Measurements from ENCODE around the gene ERLIN1.

The ERLIN1 gene

GRCh38 chr10:100163704-100164621 is 21.9 kb downstream of the ERLIN1 start:
- peaks cover 0 to 37% (median 11%) of the 10 kb centered on the region in 11 experiments; a peak in 9 of 22 replicates for H4K20me1 ChIP-seq
- H3K4me2 ChIP-seq: no peak overlapping the region
- H3K27me3 ChIP-seq: no peaks in the 10 kb centered on the region
- H3K4me3 ChIP-seq: no peak overlapping the region
- peaks cover 0 to 20% (median 14%) of the 10 kb centered on the region in 10 experiments; a peak in 13 of 20 replicates for H3K4me1 ChIP-seq
- H3K36me3 ChIP-seq: peaks cover 70 to 100% (median 89%) of the 10 kb centered on the region in 11 experiments
- H3K9me3 ChIP-seq (replicated peaks in 1 of 11): peaks cover 0 to 16% (median 5%) of the 10 kb centered on the region in 11 experiments; a peak in 11 of 22 replicates
- H3K9ac ChIP-seq: no peak overlapping the region
- TF ChIP-seq Cebpa-rat (IDR thresholded peaks at IDR 0.05): no peak
- no peak overlapping the region for H3K27ac ChIP-seq

GRCh38 chr10:100162696-100163095 is 23.1 kb downstream of the ERLIN1 start:
- peaks cover 0 to 10% (median 6%) of the 10 kb centered on the region in 10 experiments; a peak in 9 of 20 replicates for H3K4me1 ChIP-seq

DNA sequence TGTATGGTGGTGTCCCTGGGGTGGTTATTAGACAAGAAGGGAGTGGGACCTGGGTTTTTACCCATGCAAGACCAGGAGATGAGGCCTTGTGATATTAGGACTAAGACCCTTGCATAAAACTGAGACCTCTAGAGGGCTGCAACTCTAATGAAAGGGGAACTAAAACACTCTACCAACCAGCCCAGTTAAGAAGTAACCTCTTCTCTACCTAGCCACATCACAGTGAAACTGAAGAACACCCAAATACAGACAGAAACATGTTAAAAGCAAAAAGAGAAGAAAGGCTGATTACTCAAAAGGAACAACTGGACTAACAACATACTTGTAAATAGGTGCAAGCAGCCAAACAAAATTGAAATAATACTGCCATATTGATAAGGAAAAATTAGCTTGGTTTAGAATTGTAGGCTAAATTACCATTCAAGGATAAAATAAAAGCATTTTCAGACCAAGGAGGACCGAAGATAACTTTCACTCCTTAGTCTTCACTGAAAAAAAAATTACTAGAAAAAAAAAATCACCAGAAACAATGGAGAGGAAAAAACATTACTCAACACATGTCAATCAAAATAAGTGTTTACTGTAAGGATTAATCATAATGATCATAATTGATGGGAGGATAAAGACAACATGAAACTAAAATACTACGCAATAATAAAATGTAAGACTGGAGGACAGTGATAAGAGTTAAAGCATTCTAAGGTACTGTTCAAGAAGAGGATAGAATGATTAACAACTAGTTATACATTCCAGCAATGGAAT is 27.6 kb downstream of the ERLIN1 start:
- TF ChIP-seq Cebpa-rat (IDR thresholded peaks at IDR 0.05): no peak

More at GRCh38 chr10:100162696-100163095, 23.1 kb downstream of the ERLIN1 start:
- H4K20me1 ChIP-seq: peaks cover 0 to 44% (median 4%) of the 10 kb centered on the region in 11 experiments; a peak in 8 of 22 replicates
- no peak for TF ChIP-seq Cebpa-rat (IDR thresholded peaks at IDR 0.05)
- H3K27ac ChIP-seq: no peak overlapping the region
- peaks cover 0 to 16% (median 7%) of the 10 kb centered on the region in 11 experiments; a peak in 11 of 22 replicates for H3K9me3 ChIP-seq (replicated peaks in 1 of 11)
- no peak overlapping the region for H3K4me2 ChIP-seq
- H3K36me3 ChIP-seq: peaks cover 78 to 100% (median 94%) of the 10 kb centered on the region in 11 experiments
- no peak overlapping the region for H3K9ac ChIP-seq
- H3K4me3 ChIP-seq: no peak overlapping the region
- no peaks in the 10 kb centered on the region for H3K27me3 ChIP-seq

GRCh38 chr10:100157156-100157555 is 28.7 kb downstream of the ERLIN1 start:
- no peaks in the 10 kb centered on the region for H3K27me3 ChIP-seq
- peaks cover 0 to 10% (median 1%) of the 10 kb centered on the region in 10 experiments; a peak in 9 of 20 replicates for H3K4me1 ChIP-seq
- H3K36me3 ChIP-seq: peaks cover 90 to 100% (median 99%) of the 10 kb centered on the region in 11 experiments
- no peak for TF ChIP-seq Cebpa-rat (IDR thresholded peaks at IDR 0.05)
- no peak overlapping the region for H3K4me2 ChIP-seq
- H3K9me3 ChIP-seq (replicated peaks in 1 of 11): peaks cover 0 to 16% (median 7%) of the 10 kb centered on the region in 11 experiments; a peak in 11 of 22 replicates
- peaks cover 0 to 14% (median 0%) of the 10 kb centered on the region in 11 experiments; a peak in 3 of 22 replicates for H4K20me1 ChIP-seq
- H3K4me3 ChIP-seq: no peak overlapping the region
- no peak overlapping the region for H3K9ac ChIP-seq
- H3K27ac ChIP-seq: no peak overlapping the region

More for the DNA sequence above, 27.6 kb downstream of the ERLIN1 start:
- peaks cover 0 to 9% (median 0%) of the 10 kb centered on the region in 10 experiments; a peak in 3 of 20 replicates for H3K4me1 ChIP-seq
- peaks cover 0 to 22% (median 0%) of the 10 kb centered on the region in 11 experiments; a peak in 4 of 22 replicates for H4K20me1 ChIP-seq
- H3K9ac ChIP-seq: no peak overlapping the region
- no peak overlapping the region for H3K4me2 ChIP-seq
- H3K27ac ChIP-seq: no peak overlapping the region
- no peak overlapping the region for H3K4me3 ChIP-seq
- H3K9me3 ChIP-seq (replicated peaks in 1 of 11): peaks cover 0 to 16% (median 7%) of the 10 kb centered on the region in 11 experiments; a peak in 11 of 22 replicates
- H3K36me3 ChIP-seq: peaks cover 90 to 100% (median 99%) of the 10 kb centered on the region in 11 experiments
- no peaks in the 10 kb centered on the region for H3K27me3 ChIP-seq

DNA sequence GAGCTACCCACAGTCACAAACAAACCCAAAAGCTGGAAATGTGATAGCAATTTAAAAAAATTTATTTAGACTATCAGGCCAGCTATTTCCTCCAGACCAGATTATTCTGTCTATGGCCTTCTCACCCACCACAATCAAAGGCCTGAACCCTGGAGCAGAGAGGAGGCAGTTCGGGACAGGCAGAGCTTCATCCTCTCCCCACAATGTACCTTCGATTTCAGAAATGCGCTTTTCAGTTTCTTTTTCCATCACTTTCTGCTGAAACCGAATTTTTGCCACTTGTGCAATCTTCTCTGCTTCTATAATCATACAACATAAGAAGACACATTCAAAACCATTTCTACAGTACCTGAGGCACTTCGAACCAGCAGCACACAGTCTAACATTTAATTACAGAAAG is 29.9 kb downstream of the ERLIN1 start:
- Histone ChIP-seq H3K9me3 (replicated peaks in 1 of 11) (peaks cover 0 to 16% (median 7%) of the 10 kb centered on the region in 11 experiments; a peak in 11 of 22 replicates), H3K9ac (no peak overlapping the region), H3K4me2 (no peak overlapping the region), H4K20me1 (peaks cover 0 to 19% (median 4%) of the 10 kb centered on the region in 11 experiments; a peak in 5 of 22 replicates), H3K27me3 (no peaks in the 10 kb centered on the region), H3K4me3 (no peak overlapping the region), H3K36me3 (peaks cover 90 to 100% (median 100%) of the 10 kb centered on the region in 11 experiments), H3K27ac (no peak overlapping the region), H3K4me1 (peaks cover 0 to 21% (median 11%) of the 10 kb centered on the region in 10 experiments; a peak in 12 of 20 replicates)
- TF ChIP-seq Cebpa-rat (IDR thresholded peaks at IDR 0.05): no peak

DNA sequence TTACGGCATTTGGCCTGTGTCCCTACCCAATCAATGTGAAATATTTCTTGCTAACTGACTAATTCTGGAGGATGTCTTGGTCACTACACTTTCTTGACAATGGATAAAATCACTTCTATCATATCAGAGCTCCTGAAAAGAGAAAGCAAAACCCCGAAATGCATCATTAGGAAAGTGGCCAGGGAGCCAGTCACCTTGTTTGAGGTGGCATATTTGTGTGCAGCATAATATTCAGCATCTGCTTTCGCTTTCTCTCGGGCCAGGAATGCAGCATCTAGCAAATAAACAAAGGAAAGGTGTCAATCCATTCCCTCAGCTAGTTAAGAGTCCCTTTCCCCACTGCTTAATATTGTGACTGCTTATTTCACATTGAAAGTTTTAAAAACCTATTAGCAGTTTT is 31.2 kb downstream of the ERLIN1 start:
- Histone ChIP-seq H3K9me3 (replicated peaks in 1 of 11) (peaks cover 0 to 10% (median 5%) of the 10 kb centered on the region in 11 experiments; a peak in 9 of 22 replicates), H4K20me1 (peaks cover 0 to 26% (median 4%) of the 10 kb centered on the region in 11 experiments; a peak in 7 of 22 replicates), H3K36me3 (peaks cover 94 to 100% (median 99%) of the 10 kb centered on the region in 11 experiments), H3K27ac (no peak overlapping the region), H3K4me2 (no peak overlapping the region), H3K4me1 (peaks cover 0 to 34% (median 23%) of the 10 kb centered on the region in 10 experiments; a peak in 15 of 20 replicates), H3K9ac (no peak overlapping the region), H3K4me3 (no peak overlapping the region), H3K27me3 (no peaks in the 10 kb centered on the region)
- no peak for TF ChIP-seq Cebpa-rat (IDR thresholded peaks at IDR 0.05)

GRCh38 chr10:100153239-100153825 is 32.5 kb downstream of the ERLIN1 start:
- Histone ChIP-seq H3K36me3 (peaks cover 82 to 95% (median 89%) of the 10 kb centered on the region in 11 experiments), H3K9ac (no peak overlapping the region), H3K27me3 (no peaks in the 10 kb centered on the region), H3K9me3 (replicated peaks in 1 of 11) (no peaks in the 10 kb centered on the region), H3K4me2 (no peak overlapping the region), H3K27ac (no peak overlapping the region), H3K4me3 (no peak overlapping the region), H3K4me1 (peaks cover 0 to 47% (median 37%) of the 10 kb centered on the region in 10 experiments; a peak in 16 of 20 replicates), H4K20me1 (peaks cover 0 to 30% (median 4%) of the 10 kb centered on the region in 11 experiments; a peak in 7 of 22 replicates)
- no peak for TF ChIP-seq Cebpa-rat (IDR thresholded peaks at IDR 0.05)

- Histone ChIP-seq H3K4me2 (peak overlapping the region in 4 of 11 experiments; percentile 4 to 76 (median 46); a peak in 4 of 22 replicates), H3K9me3 (replicated peaks in 1 of 11) (no peaks in the 10 kb centered on the region), H3K27me3 (no peaks in the 10 kb centered on the region), H3K4me1 (peaks cover 0 to 51% (median 38%) of the 10 kb centered on the region in 10 experiments; a peak in 16 of 20 replicates), H3K36me3 (peaks cover 67 to 80% (median 73%) of the 10 kb centered on the region in 11 experiments), H4K20me1 (peaks cover 0 to 17% (median 0%) of the 10 kb centered on the region in 11 experiments; a peak in 4 of 22 replicates), H3K9ac (no peak overlapping the region), H3K4me3 (no peak overlapping the region), H3K27ac (no peak overlapping the region)
- no peak for TF ChIP-seq Cebpa-rat (IDR thresholded peaks at IDR 0.05)
Measured at GRCh38 chr10:100151723-100152300, 34.0 kb downstream of the ERLIN1 start.
